SH-SY5Y (cell line): ENCODE measurements around the gene PTEN.

Source experiments
- GATA2 ChIP-seq: IDR thresholded peaks from 2 replicates; pipeline ENCODE4 v1.6.1; 2011; ENCODE audit warnings: mild to moderate bottlenecking, low read depth, low read length
- GATA3 ChIP-seq: IDR thresholded peaks from 2 replicates; pipeline ENCODE4 v1.6.1; 2011; ENCODE audit warnings: low read depth, mild to moderate bottlenecking, low read length, moderate library complexity

The PTEN gene

DNA sequence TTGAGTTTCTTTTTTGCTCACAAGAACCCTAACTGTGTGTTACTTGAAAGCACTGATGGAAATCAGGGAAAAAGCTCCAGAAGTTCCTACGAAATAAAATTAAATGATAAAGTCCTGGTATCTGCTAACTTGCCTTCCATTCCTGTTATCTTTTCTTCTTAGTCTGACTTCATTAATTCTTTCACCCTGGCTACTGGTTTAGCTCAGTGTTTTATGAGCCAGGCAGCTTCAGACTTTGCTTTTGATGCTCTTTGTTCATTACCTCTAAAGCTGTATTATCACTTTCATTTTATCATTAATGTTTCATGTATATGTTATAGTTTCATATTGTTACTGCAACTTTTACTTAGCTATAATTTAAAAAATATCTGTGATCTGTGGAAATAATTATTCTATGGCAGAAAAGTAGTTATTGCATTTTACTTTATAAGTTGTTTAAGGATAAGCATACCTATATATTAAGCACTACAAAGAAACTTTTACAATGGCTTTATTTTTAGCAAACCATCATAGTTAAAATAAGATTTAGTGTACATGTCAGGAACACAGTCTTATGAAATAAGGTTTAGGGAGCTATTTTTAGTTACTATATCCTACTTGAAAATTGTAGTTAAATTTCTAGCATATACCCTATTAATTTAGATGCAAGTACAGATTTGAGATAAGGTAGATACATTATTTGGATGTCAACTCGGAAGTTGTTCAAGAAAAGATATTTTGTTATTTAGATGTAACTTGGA lies 19.3 kb downstream of the PTEN start:
- TF ChIP-seq GATA2 (no peak), GATA3 (no peak)

DNA sequence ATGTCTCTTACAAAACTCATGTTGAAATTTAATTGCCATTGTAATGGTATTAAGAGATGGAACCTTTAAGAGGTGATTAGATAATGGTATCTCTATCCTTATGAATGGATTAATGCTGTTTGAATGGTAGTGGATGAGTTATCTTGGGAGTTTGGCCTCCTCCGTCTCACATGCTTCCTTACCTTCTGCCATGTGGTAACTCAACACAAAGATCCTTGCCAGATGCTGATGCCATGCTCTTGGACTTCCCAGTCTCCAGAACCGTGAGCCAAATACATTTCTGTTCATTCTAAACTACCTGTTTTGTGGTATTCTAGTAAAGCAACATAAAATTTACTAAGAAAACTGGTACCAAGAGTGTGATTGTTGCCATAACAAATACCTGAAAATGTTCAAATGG lies 23.2 kb downstream of the PTEN start:
- TF ChIP-seq GATA2 (no peak), GATA3 (no peak)

DNA sequence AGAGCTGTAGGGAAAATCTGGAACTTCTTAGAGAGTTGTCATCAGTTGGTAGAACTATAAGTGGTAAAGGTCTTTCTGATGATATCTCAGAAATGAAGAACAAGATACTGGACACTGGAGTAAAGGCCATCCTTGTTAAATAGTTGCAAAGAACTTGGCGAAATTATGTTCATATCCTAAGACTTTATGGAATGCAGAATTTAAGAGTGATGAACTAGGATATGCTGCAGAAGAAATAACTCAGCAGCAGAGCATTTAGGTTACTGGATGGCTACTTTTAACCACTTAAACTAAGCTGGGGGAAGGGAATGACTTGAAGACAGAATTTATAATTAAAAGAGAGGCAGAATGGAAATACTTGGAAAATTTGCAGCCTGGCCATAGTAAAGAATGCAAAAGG lies 23.7 kb downstream of the PTEN start:
- TF ChIP-seq GATA3 (no peak), GATA2 (no peak)

DNA sequence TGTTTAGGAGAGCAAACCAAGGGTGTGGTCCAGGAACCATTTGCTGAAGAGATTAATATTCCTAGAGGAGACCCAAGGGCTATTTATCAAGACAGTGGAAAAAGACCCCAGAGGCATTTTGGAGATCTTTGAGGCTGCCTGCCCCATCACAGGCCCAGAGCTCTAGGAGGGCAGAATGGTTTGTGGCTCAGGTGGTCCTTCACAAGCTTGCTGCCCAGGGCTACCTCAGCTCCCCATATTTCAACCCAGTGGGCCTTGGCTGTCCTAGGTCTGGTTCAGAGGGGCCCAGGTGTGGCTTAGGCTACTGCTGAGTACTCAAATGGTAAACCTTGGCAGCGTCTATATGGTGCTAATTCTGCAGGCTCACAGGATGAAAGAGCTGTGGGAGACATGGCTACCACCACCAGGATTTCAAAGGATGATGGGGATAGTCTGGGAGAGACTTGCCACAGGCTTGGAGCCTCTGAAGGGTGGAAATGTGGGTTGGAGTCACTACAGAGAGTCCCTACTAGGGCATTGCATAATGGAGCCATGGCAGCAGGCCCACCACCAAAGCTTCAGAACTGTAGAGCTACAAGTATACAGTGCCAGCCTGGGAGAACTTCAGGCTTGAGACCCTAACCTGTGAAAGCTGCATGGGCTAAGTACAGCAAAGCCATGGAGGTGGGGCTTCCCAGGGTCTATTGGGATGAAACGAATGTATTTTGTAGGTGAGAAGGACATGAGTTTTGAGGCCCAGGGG lies 24.3 kb downstream of the PTEN start:
- no peak for TF ChIP-seq GATA3
- no peak for TF ChIP-seq GATA2

DNA sequence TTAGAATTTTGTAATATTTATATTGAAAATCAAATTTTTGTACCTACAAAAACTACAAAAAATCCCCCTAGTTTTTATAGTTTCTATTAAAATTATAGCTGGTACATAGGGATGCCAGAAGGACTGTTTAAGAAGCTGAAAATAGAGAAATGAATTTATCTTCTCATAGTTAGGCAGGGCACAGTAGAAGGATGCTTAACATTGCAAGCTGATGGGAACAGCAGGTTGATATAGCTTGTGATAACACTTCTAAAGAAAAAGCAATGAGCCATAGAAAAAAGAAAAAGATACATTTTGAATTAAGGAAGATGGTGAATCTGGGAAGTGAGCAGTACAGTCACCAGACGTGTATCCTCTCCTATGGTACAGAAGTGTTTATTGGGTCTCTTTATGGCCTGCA lies 32.0 kb downstream of the PTEN start:
- TF ChIP-seq GATA2 (no peak), GATA3 (no peak)

DNA sequence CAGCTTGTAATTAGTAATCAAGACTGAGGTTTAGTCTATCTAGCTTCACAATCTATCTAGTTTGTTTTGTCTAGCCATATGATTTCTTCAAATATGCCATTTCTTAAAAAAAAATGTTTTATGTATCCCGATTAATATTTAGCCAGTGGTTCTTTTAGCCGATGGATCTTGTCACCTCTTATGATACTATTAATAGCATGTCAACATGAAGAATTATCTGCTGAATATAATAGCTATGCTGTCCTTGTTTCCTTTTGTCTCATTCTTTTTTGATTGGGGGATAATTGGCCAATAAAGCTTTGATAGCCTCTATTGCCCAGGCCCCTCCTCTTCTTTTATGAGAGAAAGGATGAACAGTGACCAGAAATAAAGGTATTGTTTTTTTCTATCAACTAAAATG lies 32.8 kb downstream of the PTEN start:
- no peak for TF ChIP-seq GATA3
- no peak for TF ChIP-seq GATA2

DNA sequence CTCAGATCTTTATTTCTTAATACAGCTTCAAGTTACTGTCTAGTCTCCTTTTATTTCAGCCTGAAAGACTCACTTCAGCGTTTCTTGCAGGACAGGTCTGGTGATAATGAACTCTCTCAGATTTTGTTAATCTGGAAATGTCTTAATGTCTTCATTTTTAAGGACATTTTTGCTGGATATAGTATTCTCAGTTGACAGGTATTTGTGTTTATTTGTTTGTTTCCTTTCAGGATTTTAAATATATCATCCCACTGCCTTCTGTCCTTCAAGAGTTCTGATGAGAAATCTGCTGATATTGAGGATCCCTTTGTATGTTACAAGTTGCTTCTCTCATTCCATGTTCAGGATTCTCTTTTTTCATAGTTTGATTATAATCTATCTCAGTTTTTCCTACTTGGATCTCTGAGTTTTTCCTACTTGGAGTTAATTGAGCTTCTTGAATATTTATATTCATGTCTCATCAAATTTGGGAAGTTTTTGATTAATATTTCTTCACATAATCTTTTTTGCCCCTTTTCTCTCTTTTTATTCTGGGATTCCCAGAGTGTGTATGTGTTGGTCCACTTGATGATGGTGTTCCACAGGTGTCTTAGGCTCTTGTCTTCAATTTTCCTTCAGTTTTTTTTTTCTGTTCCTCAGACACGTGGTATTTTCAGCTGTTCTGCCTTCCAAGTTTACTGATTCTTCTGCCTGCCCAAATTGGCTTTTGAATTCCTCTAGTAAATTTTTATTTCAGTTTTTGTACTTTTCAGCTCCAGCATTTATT lies 49.9 kb downstream of the PTEN start:
- no peak for TF ChIP-seq GATA2
- TF ChIP-seq GATA3: no peak

DNA sequence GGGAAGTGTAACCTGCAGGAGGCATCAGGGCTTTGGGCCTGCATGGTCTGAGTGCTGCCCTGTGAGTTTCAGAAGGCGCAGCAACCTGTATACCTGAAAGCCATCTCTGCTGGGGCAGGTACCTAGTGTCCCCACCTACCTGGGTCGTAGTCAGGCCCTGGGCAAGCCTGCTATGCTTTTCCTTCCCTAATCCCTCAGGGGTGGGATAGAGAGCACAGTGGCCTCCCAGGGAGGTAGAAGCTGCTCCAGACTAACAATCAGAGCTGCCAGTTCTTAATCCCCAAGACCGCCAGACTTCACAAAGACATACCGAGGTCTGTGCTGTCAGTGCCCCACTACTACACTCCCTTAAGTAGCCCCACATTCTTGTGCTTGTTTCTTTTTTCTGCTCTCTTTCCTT lies 52.0 kb downstream of the PTEN start:
- TF ChIP-seq GATA2: no peak
- no peak for TF ChIP-seq GATA3

DNA sequence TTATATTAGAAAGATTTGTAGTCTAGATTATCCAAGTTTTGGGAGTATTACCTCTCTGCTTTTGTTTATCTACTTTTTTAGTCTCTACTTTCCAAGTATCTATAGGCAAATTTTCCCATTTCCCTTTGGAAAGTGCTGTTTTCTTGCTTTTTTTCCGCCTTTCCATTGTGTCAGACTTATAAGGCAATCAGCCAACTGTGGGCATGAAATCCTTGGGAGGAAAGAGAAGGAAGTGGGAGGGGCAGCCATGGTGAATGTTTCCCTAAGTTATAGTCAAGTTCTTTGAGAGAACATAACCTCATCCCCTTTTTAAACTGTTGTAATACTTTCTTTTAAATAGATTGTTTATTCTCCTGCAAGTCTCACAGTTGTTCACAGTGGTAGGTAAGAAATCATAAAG lies 52.6 kb downstream of the PTEN start:
- TF ChIP-seq GATA2 (no peak), GATA3 (no peak)

DNA sequence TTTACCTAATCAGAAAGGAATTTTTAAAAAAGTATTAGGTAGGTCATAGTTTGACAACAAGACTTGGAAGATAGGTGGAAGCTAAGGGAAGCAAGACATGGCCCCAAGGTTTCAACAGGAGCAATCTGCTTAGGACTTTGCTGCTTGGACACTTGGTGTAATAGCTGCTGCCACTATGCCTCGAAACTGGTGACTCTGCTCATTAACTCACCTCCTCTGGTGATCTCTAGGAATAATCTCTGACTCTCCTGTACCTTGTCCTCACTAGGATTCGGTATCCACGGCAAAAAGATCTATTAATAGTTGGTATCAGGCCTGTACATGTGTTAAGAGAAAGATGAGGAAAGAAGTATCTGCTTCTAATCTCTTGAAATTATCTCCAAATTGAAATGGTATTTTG lies 53.1 kb downstream of the PTEN start:
- no peak for TF ChIP-seq GATA2
- no peak for TF ChIP-seq GATA3

DNA sequence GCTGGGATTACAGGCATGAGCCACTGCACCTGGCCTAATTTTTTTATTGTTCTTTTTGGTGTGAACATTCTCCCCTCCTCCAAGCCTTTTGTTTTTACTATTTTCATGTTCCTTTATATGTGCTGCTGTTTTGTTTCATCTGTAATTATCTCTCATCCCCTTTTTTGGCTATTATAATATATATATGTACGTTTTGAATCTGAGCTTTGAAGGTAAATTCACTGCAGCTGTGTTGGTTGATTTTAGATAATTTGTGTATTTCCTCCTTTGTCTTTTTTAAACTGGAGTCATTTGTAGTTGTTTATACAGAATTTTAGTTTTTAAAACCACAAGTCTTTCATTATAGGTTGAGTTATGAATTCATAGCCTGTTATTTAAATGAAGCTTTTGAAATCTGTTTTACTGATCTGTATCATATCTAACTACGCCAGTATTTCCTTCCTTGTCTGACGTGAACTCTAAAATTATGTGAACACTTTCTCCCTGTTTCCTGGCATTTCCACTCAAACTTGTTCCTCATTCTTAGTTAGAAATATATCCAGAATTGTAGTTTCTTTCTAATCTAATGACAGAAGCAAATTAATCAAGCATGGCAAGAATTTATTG lies 54.9 kb downstream of the PTEN start:
- TF ChIP-seq GATA2: no peak
- TF ChIP-seq GATA3: no peak

DNA sequence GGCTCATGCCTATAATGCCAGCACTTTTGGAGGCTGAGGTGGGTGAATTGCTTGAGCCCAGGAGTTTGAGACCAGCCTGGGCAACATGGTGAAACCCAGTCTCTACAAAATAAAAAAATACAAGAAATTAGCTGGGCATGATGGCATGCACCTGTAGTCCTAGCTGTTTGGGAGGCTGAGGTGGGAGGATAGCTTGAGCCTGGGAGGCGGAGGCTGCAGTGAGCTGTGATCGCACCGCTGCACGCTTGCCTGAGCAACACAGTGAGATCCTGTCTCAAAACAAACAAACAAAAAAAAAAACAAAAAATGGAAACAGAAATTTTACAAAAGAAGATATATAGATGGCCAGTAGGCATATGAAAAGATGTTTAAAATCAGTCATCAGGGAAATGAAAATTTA lies 57.1 kb downstream of the PTEN start:
- TF ChIP-seq GATA3 (no peak), GATA2 (no peak)

DNA sequence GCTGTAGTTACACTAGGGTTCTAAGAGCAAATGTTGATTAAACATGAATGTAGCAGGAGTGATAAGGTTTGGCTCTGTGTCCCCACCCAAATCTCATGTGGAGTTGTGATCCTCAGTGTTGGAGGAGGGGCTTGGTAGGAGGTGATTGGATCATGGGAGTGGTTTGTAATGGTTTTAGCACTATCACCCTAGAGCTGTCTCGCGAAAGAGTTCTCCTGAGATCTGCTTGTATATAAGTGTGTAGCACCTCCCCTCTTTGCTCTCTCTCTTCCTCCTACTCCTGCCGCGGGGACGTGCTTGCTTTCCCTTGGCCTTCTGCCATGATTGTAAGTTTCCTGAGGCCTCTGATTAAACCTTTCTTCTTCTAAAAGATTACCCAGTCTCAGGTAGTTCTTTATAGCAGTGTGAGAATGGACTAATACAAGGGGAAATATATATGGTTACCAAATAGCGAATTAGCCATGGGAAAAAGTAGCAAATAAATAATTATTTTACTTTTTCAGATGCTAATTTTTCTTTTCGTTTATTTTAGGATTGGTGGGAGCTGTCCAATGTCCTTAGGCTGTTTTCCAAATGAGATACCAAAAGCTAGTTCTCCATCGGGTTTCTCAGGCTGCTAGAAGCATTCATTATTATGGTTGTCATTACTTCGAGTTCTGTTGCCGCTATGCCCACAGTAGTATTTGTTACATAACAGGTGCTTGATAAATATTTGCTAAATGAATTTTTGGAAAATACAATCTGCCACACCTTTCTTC lies 58.7 kb downstream of the PTEN start:
- TF ChIP-seq GATA2 (no peak), GATA3 (no peak)

DNA sequence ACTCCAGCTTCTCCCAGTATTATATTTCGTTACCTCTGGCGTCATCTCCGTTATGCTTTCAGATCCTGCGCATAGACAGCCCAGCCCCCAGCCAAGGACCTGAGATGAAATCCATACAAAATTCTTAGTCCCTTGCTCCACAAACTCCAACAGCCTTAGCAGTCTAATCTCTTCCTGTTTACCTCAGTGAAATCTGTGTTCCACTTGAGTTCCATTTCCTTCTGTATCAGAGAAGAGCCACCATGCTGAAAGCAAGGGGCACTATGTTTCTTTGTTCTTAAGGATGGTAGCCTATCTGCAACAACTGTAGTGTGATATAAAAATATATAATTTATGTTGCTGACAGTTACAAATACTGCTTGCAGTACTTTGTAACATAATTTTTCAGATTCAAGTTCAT lies 59.8 kb downstream of the PTEN start:
- TF ChIP-seq GATA2: no peak
- TF ChIP-seq GATA3: no peak

DNA sequence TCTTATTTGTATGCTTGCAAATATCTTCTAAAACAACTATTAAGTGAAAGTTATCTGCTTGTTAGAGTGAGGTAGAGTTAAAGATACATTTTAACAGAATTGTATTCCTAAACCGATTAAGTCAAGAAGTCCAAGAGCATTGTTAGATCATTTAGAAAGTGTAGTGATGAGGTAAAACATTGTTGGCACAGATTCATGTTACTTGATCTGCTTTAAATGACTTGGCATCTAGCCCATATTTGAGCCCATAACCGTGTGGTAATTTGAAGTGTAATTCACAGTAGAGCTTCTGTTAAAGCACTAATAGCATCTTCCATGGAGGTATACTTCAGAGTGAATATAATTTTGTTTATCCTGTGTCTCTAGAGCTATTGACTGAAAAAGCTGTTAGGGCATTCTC lies 62.1 kb downstream of the PTEN start:
- TF ChIP-seq GATA2 (no peak), GATA3 (no peak)
